K562 (cell line): ENCODE measurements around the gene AKR1A1. TPM values are rescaled to one million over a fixed set of nuclear protein-coding genes. Genes with fewer than 3 reads are reported as not detected.

Source experiments
- CREB3 ChIP-seq: fragments of 450-650 bp; conservative IDR thresholded peaks from 2 replicates; pipeline ENCODE4 v1.6.1; 2016; ENCODE audit warnings: missing genetic modification characterization, low read depth, mild to moderate bottlenecking, missing compliant biosample characterization, moderate library complexity
- FOXJ3 ChIP-seq: sonication (generic); formaldehyde crosslinking; IDR thresholded peaks from 2 replicates; pipeline ENCODE4 v1.4.0; 2020; ENCODE audit warnings: mild to moderate bottlenecking, missing genetic modification reagents
- HMG20A ChIP-seq: fragments of 450-650 bp; formaldehyde crosslinking; conservative IDR thresholded peaks from 2 replicates; pipeline ENCODE4 v1.4.0; 2020; ENCODE audit warnings: mild to moderate bottlenecking, mixed read lengths
- KDM5B ChIP-seq: fragments of 200-600 bp; sonication (generic); IDR thresholded peaks from 2 replicates; pipeline ENCODE4 v1.6.1; 2012; ENCODE audit warnings: low read depth, mild to moderate bottlenecking, moderate library complexity, low read length, control low read depth, inconsistent platforms; ENCODE audit not compliant: insufficient replicate concordance
- MEF2D ChIP-seq: conservative IDR thresholded peaks from 2 replicates; pipeline ENCODE4 v1.6.1; 2016; ENCODE audit warnings: low read depth, missing genetic modification characterization, missing compliant biosample characterization
- SMC3 ChIP-seq: conservative IDR thresholded peaks from 2 replicates; pipeline ENCODE4 v1.6.1; 2011; ENCODE audit warnings: low read depth, low read length, improper control_type of control experiment; ENCODE audit not compliant: insufficient read depth
- TCF7L2 ChIP-seq: fragments of 150-350 bp; IDR thresholded peaks from 2 replicates; pipeline ENCODE4 v1.6.1; 2016; ENCODE audit warnings: low read depth, mild to moderate bottlenecking, low read length, moderate library complexity
- TFAP4 ChIP-seq: sonication (generic); formaldehyde crosslinking; IDR thresholded peaks from 2 replicates; pipeline ENCODE4 v1.8.0; 2022; ENCODE audit warnings: missing genetic modification reagents, mild to moderate bottlenecking, moderate library complexity, borderline replicate concordance
- ZBTB40 ChIP-seq, 2 experiments: fragments of 450-650 bp in 1 of 2; sonication (generic) in 1 of 2; formaldehyde crosslinking in 1 of 2; IDR thresholded peaks; 2 replicates each; pipeline versions ENCODE4 v1.7.1 to v1.9.0; 2016 to 2022; ENCODE audit warnings: inconsistent platforms in 1 of 2, mild to moderate bottlenecking in 1 of 2, missing genetic modification reagents in 1 of 2
- ZBTB49 ChIP-seq: sonication (generic); formaldehyde crosslinking; IDR thresholded peaks from 2 replicates; pipeline ENCODE4 v1.8.0; 2022; ENCODE audit warnings: missing genetic modification reagents, mild to moderate bottlenecking, borderline replicate concordance
- ZNF695 ChIP-seq: fragments of 450-650 bp; formaldehyde crosslinking; IDR thresholded peaks from 2 replicates; pipeline ENCODE4 v1.4.0; 2020; ENCODE audit warnings: mild to moderate bottlenecking, moderate library complexity
- polyA plus RNA-seq, 8 experiments: library from polyadenylated mRNA; depleted of rRNA in 4 of 8; stranded (reverse) in 5 of 8; unstranded in 3 of 8; fragments of >200 nt; fragmentation: Nextera tagmentation in 2 of 8; fragmentation: Illumina TruSeq in 1 of 8; extraction: Ambion mirVana in 2 of 8; extraction: Trizol in 1 of 8; gene quantifications; 2 replicates each; pipeline versions ENCODE4 v1.2.1 to v1.2.3, GENCODE V29; 2011 to 2014; ENCODE audit warnings: inconsistent platforms in 1 of 8, missing spikeins in 1 of 8
- total RNA-seq, 7 experiments: library from RNA; depleted of rRNA in 6 of 7; stranded (reverse); fragments of >200 nt in 6 of 7; fragmentation: Illumina TruSeq in 2 of 7; extraction: Trizol in 2 of 7; gene quantifications; 2 replicates each; pipeline versions ENCODE4 v1.2.1 to v1.2.3, GENCODE V29; 2011 to 2021; ENCODE audit warnings: low replicate concordance in 1 of 7

AKR1A1 gene
- total and polyA plus RNA-seq, 9 of the 15 experiments (the other 6 are each of a cell fraction or from before 2014, with no cell fraction given) = 68.6 to 211 (median 132) TPM

GRCh38 chr1:45522324-45523104 lies 28.1 kb upstream of the AKR1A1 start (continued):
- TF ChIP-seq ZBTB40 (IDR thresholded peaks at IDR 0.05) = 0 out of 2 replicates have a peak, but pooled peaks have one; percentile 24
- TF ChIP-seq ZBTB40 (CRISPR knock-in tag; IDR thresholded peaks at IDR 0.05) = no peak
- TF ChIP-seq FOXJ3 (CRISPR knock-in tag) = no peak
- no peak for TF ChIP-seq ZNF695 (CRISPR knock-in tag)
- no peak for TF ChIP-seq TFAP4 (CRISPR knock-in tag)
- TF ChIP-seq CREB3 (tag) = 0 out of 2 replicates have a peak, but pooled peaks have one; percentile 22
- TF ChIP-seq SMC3 = no peak
- TF ChIP-seq MEF2D = 0 out of 2 replicates have a peak, but pooled peaks have one; percentile 24
- TF ChIP-seq KDM5B = no peak
- TF ChIP-seq TCF7L2 = no peak
- 0 out of 2 replicates have a peak, but pooled peaks have one; percentile 47 for TF ChIP-seq ZBTB49
- TF ChIP-seq HMG20A (CRISPR knock-in tag) = no peak
